Measurements from ENCODE around the gene RASA3. TPM values are rescaled to one million over a fixed set of nuclear protein-coding genes. Genes with fewer than 3 reads are reported as not detected.

The RASA3 gene
- polyA plus RNA-seq, 1 donor from 2014 or later, result 8.5 TPM

DNA sequence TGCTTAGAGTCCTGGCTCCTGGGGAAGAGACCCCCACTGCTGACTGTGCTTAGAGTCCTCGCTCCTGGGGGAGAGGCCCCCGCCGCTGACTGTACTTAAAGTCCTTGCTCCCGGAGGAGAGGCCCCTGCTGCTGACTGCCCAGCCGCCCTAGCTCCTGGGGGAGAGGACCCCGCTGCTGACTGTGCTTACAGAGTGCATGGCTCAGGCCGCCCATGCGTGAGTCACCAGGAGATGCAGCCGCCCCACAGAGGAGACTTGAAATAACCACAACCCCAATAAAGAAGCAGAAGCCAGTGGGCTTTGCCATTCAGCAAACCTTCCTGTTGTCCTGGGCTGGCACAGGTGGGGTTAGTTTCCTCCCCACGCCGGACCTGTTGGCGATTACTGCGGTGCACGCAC lies 79.4 kb downstream of the RASA3 start:
- Histone ChIP-seq H3K9me3 (ENCODE audit: low read length) (no peaks in the 10 kb centered on the region), H3K27ac (ENCODE audit: low read length) (no peak overlapping the region), H3K9me2 (ENCODE audit: insufficient read depth, low read length) (no peaks in the 10 kb centered on the region), H3K79me2 (replicated peaks; ENCODE audit: insufficient read depth, low read length) (no peaks in the 10 kb centered on the region), H3K27me3 (ENCODE audit: insufficient read depth, low read depth, low read length) (no peaks in the 10 kb centered on the region), H4K20me1 (ENCODE audit: insufficient read depth) (no peaks in the 10 kb centered on the region), H3K4me2 (ENCODE audit: low read length) (no peak overlapping the region), H3K36me3 (ENCODE audit: insufficient read depth, low read length) (no peaks in the 10 kb centered on the region), H3F3A (ENCODE audit: insufficient read depth, low read length, poor library complexity, severe bottlenecking) (no peaks in the 10 kb centered on the region), H3K9ac (ENCODE audit: low read length) (no peak overlapping the region), H3K4me3 (ENCODE audit: low read length) (no peak overlapping the region), H2AFZ (ENCODE audit: low read depth, low read length) (no peak overlapping the region)
- TF ChIP-seq SMC3 (conservative IDR thresholded peaks at IDR 0.05; ENCODE audit: poor library complexity) (no peak), POLR2AphosphoS5 (IDR thresholded peaks at IDR 0.05) (no peak), EP300 (conservative IDR thresholded peaks at IDR 0.05; ENCODE audit: poor library complexity, severe bottlenecking) (no peak), TAF1 (IDR thresholded peaks at IDR 0.05; ENCODE audit: low read depth) (no peak), EZH2 (IDR thresholded peaks at IDR 0.05; ENCODE audit: borderline replicate concordance, insufficient read depth, low read length, poor library complexity, severe bottlenecking) (no peak), RAD21 (conservative IDR thresholded peaks at IDR 0.05) (no peak), MXI1 (conservative IDR thresholded peaks at IDR 0.05; ENCODE audit: poor library complexity, severe bottlenecking) (no peak)
- TF ChIP-seq, protein P1, sequence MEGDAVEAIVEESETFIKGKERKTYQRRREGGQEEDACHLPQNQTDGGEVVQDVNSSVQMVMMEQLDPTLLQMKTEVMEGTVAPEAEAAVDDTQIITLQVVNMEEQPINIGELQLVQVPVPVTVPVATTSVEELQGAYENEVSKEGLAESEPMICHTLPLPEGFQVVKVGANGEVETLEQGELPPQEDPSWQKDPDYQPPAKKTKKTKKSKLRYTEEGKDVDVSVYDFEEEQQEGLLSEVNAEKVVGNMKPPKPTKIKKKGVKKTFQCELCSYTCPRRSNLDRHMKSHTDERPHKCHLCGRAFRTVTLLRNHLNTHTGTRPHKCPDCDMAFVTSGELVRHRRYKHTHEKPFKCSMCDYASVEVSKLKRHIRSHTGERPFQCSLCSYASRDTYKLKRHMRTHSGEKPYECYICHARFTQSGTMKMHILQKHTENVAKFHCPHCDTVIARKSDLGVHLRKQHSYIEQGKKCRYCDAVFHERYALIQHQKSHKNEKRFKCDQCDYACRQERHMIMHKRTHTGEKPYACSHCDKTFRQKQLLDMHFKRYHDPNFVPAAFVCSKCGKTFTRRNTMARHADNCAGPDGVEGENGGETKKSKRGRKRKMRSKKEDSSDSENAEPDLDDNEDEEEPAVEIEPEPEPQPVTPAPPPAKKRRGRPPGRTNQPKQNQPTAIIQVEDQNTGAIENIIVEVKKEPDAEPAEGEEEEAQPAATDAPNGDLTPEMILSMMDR (IDR thresholded peaks at IDR 0.05; ENCODE audit: poor library complexity, severe bottlenecking), result no peak
- TF ChIP-seq, protein P2, sequence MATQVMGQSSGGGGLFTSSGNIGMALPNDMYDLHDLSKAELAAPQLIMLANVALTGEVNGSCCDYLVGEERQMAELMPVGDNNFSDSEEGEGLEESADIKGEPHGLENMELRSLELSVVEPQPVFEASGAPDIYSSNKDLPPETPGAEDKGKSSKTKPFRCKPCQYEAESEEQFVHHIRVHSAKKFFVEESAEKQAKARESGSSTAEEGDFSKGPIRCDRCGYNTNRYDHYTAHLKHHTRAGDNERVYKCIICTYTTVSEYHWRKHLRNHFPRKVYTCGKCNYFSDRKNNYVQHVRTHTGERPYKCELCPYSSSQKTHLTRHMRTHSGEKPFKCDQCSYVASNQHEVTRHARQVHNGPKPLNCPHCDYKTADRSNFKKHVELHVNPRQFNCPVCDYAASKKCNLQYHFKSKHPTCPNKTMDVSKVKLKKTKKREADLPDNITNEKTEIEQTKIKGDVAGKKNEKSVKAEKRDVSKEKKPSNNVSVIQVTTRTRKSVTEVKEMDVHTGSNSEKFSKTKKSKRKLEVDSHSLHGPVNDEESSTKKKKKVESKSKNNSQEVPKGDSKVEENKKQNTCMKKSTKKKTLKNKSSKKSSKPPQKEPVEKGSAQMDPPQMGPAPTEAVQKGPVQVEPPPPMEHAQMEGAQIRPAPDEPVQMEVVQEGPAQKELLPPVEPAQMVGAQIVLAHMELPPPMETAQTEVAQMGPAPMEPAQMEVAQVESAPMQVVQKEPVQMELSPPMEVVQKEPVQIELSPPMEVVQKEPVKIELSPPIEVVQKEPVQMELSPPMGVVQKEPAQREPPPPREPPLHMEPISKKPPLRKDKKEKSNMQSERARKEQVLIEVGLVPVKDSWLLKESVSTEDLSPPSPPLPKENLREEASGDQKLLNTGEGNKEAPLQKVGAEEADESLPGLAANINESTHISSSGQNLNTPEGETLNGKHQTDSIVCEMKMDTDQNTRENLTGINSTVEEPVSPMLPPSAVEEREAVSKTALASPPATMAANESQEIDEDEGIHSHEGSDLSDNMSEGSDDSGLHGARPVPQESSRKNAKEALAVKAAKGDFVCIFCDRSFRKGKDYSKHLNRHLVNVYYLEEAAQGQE (IDR thresholded peaks at IDR 0.05; ENCODE audit: borderline replicate concordance), result no peak

DNA sequence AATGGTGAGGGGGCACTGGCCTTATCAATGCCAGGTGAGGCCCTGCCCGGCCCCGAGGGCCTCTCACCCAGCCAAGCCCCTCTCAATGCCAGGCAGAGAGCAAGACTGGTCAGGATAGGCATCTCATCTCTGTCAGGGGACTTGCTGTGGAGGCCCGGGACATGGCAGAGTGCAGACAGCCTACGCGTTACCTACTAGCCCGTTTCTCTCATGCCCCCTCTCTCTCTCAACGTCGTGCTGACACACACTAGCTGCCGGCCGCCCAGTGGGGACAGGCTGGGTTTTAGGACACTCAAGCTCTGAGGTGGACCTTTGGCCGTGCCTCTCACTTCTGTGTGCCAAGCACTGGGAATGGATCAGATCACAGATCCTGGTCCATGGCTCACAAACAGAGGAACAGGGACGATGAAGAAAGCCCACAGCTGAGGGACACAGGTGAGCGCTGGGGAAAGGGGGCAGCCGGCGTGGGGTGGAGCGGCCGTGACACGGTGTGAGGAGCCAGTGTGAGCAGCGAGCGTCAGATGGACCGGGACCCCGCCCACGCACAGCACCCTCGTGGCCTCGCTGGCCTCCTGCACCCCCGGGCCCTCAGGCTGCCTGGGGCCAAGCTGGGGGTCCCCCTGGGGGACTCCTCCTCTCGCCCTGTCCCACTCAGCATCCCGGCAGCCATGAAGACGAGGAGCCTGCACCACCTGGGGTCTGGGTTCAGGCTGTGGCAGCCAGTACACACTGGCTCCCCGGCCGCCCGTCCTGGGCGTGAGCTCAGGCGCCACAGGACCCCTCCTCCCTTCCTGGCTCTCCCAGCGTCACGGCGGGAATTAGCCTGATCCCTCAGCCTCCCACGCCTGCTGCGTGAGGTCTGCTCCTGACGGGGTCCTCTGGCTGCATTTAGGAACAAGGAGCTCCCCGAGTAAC lies 81.6 kb downstream of the RASA3 start:
- Histone ChIP-seq H3K27ac (ENCODE audit: low read length) (no peak overlapping the region), H3K9ac (ENCODE audit: low read length) (no peak overlapping the region), H3K9me2 (ENCODE audit: insufficient read depth, low read length) (no peaks in the 10 kb centered on the region), H3K9me3 (ENCODE audit: low read length) (no peaks in the 10 kb centered on the region), H2AFZ (ENCODE audit: low read depth, low read length) (no peak overlapping the region), H3K27me3 (ENCODE audit: insufficient read depth, low read depth, low read length) (no peaks in the 10 kb centered on the region), H3K4me2 (ENCODE audit: low read length) (no peak overlapping the region), H3K4me3 (ENCODE audit: low read length) (no peak overlapping the region), H4K20me1 (ENCODE audit: insufficient read depth) (no peaks in the 10 kb centered on the region), H3F3A (ENCODE audit: insufficient read depth, low read length, poor library complexity, severe bottlenecking) (no peaks in the 10 kb centered on the region), H3K79me2 (replicated peaks; ENCODE audit: insufficient read depth, low read length) (no peaks in the 10 kb centered on the region), H3K36me3 (ENCODE audit: insufficient read depth, low read length) (no peaks in the 10 kb centered on the region)
- TF ChIP-seq SMC3 (conservative IDR thresholded peaks at IDR 0.05; ENCODE audit: poor library complexity), result no peak
